Measurements from ENCODE around the gene DMPK. TPM values are rescaled to one million over a fixed set of nuclear protein-coding genes. Genes with fewer than 3 reads are reported as not detected.

Gene DMPK
- polyA plus RNA-seq, 4 donors, result 33.4 to 74.4 (median 54.6) TPM

DNA sequence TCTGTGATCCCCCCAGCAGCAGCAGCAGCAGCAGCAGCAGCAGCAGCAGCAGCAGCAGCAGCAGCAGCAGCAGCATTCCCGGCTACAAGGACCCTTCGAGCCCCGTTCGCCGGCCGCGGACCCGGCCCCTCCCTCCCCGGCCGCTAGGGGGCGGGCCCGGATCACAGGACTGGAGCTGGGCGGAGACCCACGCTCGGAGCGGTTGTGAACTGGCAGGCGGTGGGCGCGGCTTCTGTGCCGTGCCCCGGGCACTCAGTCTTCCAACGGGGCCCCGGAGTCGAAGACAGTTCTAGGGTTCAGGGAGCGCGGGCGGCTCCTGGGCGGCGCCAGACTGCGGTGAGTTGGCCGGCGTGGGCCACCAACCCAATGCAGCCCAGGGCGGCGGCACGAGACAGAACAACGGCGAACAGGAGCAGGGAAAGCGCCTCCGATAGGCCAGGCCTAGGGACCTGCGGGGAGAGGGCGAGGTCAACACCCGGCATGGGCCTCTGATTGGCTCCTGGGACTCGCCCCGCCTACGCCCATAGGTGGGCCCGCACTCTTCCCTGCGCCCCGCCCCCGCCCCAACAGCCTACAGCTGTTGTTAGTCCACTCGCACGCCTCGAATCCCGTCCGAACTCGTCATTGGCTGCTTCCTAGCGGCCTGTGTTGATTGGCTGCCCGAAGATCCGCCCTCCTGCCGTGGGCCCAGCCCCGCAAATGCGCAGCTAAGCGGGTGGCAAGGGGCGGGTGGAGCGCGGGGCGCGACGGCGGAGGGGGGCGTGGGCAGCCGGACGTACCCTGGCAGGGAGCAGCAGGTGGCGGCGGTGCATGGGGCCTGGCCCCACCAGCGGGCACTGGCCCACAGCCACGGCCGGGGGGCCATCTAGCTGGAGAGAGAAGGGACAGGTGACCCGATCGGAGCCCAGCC, 11.8 kb downstream of the DMPK start:
- peak in 3 of 4 donors; percentile 89 to 95 (median 94) for DNase-seq (ENCODE audit: low read depth in 4 of 4, low spot score in 2 of 4)

DNA sequence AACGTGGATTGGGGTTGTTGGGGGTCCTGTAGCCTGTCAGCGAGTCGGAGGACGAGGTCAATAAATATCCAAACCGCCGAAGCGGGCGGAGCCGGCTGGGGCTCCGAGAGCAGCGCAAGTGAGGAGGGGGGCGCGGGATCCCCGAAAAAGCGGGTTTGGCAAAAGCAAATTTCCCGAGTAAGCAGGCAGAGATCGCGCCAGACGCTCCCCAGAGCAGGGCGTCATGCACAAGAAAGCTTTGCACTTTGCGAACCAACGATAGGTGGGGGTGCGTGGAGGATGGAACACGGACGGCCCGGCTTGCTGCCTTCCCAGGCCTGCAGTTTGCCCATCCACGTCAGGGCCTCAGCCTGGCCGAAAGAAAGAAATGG, 12.5 kb downstream of the DMPK start:
- no peak for DNase-seq (ENCODE audit: low read depth in 4 of 4, low spot score in 2 of 4)

DNA sequence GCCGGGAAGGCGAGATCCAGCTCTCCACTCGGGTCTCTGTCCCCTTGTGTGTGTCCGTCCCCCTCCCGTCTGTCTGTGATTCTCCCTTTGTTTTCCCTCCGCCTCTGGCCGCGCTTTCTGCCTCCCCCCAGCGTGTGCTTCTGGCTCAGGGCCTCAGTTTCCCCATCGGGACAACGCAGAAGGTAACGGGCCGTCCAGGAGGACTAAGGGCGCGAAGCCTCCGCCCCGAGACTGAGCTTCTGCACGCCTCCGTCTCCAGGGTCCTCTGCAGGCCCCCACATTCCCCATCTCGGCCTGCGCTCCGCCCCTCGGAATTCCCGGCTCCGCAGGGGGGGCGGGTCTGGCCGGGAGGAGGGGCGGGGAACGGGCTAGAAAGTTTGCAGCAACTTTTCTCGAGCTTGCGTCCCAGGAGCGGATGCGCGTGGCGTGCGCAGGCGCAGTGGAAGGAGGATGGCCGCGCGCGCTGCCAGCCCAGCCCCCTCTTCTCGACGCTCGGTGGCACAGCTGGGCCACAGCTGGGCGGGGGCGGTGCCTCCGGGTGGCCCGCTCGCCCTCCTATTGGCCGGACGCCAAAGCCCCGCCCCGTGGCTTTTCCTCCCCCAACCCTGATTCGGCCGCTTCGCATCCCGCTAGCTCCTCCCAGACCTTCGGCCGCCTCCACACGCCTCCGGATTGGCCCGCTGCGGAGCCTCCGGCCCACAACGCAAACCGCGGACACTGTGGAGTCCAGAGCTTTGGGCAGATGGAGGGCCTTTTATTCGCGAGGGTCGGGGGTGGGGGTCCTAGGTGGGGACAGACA, 13.1 kb downstream of the DMPK start, which contains the start of gene SIX5:
SIX5 (minus strand) TSS at position 269 of the 799 bp plus-strand sequence. CDS start 408 bp downstream, outside the sequence.
- peak; percentile 91 to 98 (median 95) for DNase-seq (ENCODE audit: low read depth in 4 of 4, low spot score in 2 of 4)

DNA sequence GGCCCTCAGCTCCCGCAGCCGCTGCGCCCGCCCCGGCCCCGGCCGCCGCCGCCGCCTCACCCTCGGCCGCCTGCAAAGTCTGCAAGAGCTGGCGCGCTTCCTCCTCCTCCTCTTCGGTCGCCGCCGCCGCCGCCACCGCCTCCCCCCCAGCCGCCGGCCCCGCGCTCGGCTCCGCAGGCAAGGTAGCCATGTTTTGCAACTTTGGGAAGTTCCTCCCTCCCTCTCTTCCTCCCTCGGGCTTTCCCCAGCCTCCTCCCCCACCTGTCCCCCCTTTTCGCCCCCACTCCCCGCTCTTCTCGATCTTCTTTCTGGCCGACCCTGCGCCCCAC, 13.7 kb downstream of the DMPK start:
- DNase-seq (ENCODE audit: low read depth in 4 of 4, low spot score in 2 of 4), result no peak

DNA sequence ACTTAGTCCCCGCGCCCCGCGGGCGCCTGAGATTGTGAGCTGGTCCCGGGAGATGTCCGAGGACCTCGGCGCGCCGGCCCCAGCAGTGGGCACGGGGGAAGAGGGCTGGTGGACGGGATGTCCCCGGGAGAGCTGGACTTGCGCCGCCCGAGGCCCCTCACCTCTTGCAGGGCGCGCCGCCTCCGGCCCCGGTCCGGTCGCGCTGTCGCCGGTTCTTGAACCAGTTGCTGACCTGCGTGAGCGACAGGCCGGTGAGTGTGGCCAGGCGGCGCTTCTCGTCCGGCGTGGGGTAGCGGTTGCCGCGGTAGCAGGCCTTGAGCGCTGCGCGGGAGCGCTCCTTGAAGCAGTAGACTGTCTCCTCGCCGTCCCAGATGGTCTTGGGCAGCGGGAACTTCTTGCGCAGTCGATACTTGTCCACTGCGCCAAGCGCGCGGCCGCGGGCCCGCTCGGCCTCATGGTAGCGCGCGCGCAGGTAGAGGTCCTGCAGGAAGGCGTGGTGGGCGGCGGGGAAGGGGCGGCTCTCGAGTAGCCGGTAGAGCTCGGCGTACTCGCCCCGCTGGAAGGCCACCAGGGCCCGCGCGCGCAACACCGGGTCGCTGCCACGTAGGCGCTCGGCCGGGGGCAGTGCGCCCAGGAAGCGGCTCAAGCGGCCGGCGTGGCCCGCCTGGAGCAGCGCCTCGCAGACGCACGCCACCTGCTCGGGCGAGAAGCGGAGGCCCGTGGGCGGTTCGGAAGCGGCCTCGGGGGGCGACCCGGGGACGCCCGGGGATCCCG, 14.2 kb downstream of the DMPK start:
- DNase-seq (ENCODE audit: low read depth in 4 of 4, low spot score in 2 of 4), result peak in 1 of 4 donors; percentile 42

DNA sequence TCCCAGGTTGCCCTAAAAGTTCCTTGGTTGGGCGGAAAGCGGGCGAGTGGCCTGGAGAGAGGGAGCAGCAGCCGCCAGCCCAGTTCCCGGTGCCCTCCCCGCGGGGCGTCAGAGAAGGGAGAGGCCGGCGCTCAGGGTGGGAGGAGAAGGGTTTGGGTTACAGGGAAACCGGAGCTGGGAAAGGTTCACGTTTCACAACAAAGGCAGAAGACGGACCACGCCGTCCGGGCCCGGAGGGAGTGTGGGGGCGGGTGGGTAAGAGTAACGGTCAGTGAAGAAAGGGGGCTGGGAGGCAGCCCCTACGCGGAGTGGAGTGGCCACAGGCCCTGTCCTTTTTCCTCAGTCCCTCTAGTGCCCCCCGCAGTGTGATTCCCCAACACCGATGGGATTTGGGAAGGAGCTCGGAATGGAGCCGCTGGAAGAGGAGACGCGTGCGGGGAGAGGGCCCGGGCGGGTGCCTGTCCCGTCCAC, 14.8 kb downstream of the DMPK start:
- DNase-seq (ENCODE audit: low read depth in 4 of 4, low spot score in 2 of 4), result peak in 2 of 4 donors; percentile 86 to 87

DNA sequence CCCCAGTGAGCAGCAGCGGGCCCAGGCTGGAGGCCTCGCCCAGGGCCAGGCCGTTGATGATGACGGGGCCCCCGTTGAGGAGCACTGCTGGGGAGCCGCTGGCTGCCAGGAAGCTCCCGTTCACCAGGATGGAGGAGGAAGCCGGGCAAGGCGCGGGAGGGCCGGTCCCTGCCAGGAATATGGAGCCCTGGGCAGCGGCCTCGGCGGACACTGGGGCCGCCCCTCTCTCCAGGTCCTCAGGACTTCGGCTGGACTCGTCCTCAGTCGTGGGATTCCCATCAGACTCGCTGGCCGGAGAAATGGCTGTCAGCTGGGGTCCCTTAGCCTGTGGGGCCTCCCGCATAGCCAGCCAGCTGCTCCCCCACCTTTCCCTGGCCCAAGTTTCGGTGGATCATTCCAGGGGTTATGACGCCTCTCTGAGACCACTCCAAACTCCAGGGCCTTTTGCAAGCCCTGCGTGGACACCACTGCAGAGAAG, 15.4 kb downstream of the DMPK start:
- no peak for DNase-seq (ENCODE audit: low read depth in 4 of 4, low spot score in 2 of 4)

DNA sequence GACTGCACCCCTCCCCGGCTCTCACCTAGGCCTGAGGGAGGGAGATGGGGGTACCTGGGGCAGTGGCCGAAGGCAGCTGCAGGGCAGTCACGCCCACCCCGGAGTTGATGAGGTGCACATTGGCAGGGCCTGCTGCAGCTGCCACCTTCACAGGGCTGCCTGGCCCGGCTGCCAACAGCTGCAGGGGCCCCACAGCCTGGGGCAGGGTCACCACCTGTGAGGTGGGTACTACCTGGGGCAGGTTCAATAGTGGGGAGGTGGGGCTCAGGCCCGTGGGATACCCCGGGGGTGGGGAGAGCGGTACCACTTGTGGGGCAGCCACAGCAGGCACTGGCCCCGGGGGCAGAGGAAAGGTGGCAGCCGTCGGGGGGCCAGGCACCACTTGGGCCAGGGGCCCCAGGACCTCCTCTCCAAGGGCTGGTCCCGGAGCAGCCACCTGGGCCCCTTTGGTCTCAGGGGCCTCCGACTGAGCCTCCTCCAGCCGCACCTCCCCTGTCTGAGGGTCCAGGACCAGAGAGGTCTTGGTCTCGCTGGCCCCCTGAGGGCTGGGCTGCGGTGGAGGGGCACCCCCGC, 15.9 kb downstream of the DMPK start:
- DNase-seq (ENCODE audit: low read depth in 4 of 4, low spot score in 2 of 4), result no peak

DNA sequence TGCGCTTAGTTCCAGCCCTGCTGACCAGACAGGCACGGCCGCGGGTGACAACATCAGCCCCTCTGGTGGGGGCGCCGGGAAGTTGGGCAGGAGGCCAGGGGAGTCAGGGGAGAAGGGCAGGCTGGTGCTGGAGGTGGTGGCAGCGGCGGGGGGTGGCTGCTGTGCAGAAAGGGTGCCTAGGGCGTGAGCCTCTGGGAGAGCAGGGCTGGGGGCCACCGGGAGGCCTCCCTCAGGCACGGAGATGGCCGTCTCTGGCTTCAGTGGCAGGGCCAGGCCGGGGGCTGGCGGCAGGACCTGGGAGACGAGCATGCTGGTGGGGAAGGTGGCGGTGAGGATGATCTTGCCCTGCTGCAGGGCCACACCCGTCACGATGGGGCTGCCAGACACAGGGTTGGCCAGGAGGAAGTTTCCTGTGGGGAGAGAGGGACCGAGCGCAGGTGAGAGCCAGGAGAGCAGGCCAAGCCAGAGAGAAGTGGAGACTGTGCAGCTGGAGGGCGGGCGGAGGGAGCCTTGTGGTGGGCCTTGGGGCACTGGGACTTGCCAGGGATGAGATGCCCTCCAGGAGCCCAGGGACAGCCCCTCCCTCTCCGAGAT, 16.5 kb downstream of the DMPK start:
- no peak for DNase-seq (ENCODE audit: low read depth in 4 of 4, low spot score in 2 of 4)

DNA sequence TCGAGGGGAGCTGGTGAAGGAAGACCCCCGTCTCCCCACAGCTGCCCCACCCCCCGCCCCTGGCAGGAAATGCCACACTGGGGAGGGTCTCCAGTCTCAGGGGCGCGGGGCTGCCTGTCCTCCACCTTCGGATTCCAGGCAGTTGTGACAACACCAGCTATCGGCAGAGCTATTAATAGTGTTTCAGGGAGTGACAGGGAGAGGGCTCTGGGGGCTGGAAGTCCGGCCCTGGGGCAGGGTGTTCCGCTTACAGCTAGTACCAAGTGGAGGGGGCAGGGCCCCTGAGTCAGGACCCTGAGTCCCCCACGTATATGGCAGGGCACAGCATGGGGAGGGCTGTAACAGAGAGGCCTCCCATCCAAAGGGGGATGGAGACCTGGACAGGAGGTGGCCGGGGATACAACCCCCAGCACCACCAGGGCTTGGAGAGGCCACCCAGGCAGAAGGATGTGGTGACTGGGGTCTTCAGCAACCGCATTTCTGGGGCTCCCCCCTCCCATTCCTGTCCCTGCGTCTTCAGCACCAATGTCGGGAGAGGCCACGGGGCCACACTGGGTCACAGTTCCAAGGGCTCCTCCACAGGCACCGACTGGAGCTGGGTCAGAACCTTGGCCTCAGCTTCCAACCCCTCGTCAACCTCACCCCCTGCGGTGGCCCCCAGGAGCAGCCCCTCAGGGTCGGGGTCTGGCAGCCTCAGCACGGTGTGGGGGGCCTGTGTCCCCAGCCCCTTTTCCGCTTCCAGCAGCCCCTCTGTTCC, 17.2 kb downstream of the DMPK start:
- DNase-seq (ENCODE audit: low read depth in 4 of 4, low spot score in 2 of 4), result no peak

DNA sequence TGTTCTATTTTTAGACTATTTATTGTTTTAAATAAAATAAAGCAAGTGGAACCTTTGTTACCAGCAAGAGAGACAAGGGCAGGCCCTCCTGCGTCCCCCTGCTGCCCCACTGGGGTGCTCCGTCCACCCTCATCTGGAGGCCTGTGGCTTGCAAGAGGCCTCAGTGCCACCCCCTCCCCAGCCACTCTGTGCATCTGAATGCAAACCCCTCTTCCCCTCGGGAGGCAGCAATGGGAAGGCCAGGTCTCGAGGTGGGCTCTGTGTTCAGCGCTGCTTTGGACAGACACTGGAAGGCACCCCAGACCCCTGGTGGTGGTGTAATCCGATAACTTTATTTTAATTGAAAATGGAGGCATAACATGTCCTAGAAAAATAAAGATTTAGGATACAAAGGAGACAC, 17.8 kb downstream of the DMPK start:
- DNase-seq (ENCODE audit: low read depth in 4 of 4, low spot score in 2 of 4), result no peak

DNA sequence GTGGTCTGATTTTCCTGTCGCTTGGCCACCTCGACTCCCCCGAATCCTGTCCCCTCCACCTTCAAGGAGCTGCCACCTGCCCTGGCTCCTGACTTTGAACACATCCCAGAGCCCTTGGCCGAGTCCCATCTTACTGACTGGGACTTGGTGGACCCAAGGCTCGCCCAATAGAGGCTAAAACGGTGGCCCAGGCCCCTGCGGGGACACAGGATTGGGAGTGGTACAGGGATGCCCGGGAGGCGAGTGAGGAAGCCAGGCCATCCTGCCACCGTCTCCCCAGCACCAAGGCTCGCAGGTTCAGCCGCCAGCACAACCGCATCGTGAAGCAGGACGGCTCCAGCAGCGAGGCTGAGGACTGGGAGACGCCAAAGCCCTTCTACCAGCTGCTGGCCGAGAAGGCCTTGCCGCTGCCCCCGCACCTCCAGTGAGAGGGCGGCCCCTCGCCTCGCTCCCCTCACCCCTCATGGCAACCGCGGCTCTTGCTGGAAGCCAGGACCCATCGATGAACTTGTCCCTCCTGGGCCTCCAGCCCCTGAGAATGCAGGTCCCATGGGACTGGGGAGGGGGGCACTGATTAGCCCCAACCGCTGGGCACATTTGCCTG, 18.5 kb downstream of the DMPK start:
- no peak for DNase-seq (ENCODE audit: low read depth in 4 of 4, low spot score in 2 of 4)

DNA sequence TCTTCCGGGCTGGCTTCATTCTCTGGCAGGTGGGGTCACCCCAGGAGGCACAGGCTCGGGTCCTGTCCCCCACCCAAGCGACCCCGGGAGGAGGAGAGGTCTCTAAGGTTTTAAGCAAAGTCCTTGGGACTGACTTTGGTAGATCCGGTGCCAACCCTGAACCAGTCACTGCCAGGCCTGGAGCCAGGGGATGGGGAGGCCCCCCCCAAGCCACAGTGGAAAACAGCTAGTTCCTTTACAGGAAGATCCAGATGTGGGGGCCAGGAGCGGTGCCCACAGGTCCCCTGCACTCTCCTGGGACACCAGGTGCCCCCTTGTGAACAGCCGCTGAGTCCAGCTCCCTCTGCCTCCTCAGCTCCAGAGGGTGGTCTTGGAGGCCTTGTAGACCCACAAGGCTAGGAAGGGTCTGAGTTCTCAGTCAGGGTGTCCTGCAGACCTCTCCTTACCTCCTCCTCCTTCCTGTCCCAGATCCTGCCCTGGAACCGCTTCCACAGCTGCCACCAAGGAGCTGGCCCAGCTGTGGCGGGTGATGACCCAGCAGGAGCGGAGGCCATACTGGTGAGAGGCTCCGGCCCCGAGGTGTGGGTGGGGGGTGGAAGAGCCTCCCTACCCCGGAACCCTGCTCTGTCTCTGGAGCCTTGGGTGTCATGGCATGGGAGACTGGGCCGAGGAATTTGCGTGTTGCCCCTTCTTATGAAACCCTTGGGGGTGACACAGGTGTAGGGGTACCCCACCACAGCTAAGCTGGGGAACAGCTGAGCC, 19.2 kb downstream of the DMPK start:
- DNase-seq (ENCODE audit: low read depth in 4 of 4, low spot score in 2 of 4), result no peak

DNA sequence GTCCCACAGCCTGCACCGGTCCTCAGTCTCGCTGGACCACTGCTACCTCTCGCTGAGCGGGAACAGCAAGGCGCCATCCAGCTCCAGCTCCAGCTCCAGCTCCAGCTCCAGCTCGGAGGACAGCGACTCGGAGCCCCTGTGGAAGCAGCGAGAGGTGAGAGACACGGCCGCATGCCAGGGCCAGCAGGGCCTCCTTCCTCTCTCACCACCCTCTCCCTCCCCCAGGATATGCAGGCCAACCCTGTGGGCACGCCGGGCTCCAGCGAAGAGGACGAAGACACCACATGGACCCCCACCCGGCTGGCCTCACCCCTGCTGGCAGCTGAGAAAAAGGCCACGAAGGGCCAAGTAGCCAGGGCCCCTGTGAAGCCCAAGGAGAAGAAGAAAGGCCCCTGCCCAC, 20.6 kb downstream of the DMPK start:
- no peak for DNase-seq (ENCODE audit: low read depth in 4 of 4, low spot score in 2 of 4)

DNA sequence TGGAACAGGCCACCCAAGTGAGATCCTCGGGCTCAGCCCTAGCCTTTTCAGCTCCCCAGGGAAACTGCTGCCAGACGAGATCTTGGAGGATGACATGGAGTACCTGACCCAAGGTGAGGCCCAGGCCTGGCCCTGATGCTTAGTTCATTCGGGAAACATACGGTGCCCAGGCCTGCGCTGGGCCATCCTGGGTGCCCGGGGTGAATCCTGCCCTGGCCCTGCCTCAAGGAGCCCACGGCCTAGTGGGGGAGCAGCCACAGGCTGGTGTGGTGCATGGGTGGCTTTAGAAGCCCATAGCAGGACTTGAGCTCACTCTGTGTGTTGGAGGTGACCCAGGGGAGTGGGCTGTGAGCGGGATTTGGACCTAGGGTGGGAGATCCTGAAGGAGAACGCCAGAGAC, 23.4 kb downstream of the DMPK start:
- DNase-seq (ENCODE audit: low read depth in 4 of 4, low spot score in 2 of 4), result no peak

DNA sequence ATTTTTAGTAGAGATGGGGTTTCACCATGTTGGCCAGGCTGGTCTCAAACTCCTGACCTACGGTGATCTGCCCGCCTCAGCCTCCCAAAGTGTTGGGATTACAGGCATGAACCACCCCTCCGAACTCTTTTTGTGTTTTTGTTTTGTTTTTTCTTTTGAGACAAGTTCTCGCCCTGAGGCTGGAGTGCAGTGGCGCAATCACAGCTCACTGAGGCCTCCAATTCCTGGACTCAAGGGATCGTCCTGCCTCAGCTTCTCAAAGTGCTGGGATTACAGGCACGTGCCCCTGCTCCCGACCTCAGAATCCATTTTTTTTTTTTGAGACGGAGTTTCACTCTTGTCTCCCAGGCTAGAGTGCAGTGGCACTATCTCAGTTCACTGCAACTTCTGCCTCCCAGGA, 24.6 kb downstream of the DMPK start:
- no peak for DNase-seq (ENCODE audit: low read depth in 4 of 4, low spot score in 2 of 4)

DNA sequence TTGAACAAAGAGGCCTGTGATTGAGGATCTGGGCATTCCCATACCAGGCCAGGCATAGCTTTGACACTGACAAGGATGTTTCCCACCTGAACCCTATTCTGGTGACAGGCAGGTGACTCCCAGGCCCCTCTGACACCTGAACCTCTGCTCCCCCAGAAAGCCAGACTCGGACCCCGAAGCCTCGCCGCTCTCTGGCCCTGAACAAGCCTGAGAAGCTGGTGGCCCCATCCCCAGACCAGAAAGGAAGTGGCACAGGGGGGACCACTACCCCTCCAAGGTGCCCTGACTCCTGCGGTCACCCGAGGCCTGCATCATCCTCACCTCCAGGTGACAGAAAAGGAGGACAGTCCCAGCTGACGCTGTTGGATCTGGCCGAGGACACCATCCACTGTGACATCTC, 28.0 kb downstream of the DMPK start:
- no peak for DNase-seq (ENCODE audit: low read depth in 4 of 4, low spot score in 2 of 4)

DNA sequence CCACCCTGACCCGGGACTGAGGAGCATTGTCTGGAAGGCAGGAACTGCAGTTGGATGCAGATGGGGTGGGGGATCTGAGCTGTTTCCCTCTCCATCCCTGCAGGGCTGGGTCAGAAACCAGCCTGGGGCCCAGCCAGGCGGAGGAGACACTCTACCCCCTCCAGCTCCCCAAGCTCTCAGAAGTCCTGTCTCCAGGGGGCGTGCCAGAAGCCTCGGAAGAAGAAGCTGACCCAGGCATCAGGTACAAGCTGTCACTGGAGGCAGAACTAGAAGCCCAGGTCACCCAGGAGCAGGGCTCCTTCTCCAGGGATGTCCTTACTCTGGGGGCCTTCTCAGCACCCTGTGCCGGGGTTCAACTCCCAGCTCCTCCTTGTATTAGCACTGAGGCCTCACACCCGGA, 28.7 kb downstream of the DMPK start:
- no peak for DNase-seq (ENCODE audit: low read depth in 4 of 4, low spot score in 2 of 4)

Data from left renal cortex interstitium (tissue), 4 donors.